ENCODE data around the gene SHLD1.

DNA sequence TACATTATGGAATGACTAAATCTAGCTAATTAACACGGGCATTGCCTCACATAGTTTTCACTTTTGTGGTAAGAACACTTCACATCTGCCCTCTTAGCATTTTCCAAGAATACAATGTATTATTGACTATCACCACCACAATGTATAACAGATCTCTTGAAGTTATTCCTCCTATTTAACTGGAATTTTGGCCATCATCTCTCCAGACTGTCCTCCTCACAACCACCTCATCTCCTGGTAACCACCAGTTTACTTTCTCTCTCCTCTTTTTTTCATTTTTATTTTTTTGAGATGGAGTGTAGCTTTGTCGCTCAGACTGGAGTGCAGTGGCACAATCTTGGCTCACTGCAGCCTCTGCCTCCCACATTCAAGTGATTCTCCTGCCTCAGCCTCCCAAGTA is 8.2 kb upstream of the SHLD1 start:
- TF ChIP-seq CTCF (conservative IDR thresholded peaks at IDR 0.05) = no peak
- TF ChIP-seq EZH2 (IDR thresholded peaks at IDR 0.05; ENCODE audit: low read depth) = no peak

Measured in PC-9 (cell line).